GM18520 (cell line): ENCODE measurements around the gene EFHD1.

Source experiments
- ATAC-seq: cut with Tn5 transposase; IDR thresholded peaks from one replicate; pipeline ENCODE4 v1.9.1; 2021; ENCODE audit not compliant: unreplicated experiment

Gene EFHD1, protein sequence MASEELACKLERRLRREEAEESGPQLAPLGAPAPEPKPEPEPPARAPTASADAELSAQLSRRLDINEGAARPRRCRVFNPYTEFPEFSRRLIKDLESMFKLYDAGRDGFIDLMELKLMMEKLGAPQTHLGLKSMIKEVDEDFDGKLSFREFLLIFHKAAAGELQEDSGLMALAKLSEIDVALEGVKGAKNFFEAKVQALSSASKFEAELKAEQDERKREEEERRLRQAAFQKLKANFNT

DNA sequence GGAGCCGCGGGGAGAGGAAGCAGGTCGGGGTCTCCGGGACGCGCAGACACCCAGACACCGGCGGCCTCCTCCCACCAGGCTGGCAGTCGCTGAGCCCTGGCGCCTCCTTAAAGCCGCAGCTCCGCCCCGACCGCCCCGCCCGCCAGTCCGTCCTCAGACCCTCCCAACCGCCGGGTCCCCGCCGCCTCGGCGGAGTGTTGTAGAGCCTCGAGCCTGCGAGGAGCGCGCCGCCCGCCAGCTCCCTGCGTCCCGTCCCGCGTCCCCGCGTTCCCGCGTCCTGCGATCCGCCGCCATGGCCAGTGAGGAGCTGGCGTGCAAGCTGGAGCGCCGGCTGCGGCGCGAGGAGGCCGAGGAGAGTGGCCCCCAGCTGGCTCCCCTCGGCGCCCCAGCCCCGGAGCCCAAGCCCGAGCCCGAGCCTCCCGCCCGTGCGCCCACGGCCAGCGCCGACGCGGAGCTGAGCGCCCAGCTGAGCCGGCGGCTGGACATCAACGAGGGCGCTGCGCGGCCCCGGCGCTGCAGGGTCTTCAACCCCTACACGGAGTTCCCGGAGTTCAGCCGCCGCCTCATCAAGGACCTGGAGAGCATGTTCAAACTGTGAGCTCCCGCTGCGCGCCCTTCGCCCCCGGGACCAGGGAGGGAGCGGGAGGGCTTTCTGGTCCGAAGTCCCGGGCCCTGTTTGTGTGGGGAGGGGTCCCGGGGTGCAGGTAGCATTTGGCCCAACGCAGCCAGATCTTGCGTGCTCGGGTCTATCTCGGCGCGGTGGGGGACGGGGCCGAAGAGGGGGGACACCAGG, at the start of gene EFHD1:
Gene EFHD1, plus strand, starts transcription at position 192 of the 793 bp plus-strand sequence. Its CDS starts 101 bp downstream, at position 293.
- ATAC-seq, result no peak

DNA sequence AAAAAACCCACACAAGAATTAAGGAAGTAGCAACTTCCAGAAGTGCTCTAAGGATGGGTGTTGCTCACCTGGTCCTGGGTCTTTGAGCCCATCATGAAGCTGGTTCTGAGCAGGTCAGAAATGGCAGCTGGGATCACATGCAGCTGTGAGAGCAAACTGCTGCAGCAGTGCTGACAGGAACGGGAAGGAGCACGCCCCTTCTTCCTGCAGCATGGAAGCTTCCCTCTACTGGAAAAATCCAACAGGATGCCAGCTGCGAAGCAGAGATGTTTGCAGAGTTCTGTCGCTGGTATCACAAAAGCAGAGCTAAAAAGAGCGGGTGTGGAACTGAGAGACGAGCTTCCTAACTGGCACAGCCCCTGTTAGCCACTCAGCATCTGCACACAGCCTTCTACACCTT, 49.2 kb upstream of the EFHD1 start:
- no peak for ATAC-seq

DNA sequence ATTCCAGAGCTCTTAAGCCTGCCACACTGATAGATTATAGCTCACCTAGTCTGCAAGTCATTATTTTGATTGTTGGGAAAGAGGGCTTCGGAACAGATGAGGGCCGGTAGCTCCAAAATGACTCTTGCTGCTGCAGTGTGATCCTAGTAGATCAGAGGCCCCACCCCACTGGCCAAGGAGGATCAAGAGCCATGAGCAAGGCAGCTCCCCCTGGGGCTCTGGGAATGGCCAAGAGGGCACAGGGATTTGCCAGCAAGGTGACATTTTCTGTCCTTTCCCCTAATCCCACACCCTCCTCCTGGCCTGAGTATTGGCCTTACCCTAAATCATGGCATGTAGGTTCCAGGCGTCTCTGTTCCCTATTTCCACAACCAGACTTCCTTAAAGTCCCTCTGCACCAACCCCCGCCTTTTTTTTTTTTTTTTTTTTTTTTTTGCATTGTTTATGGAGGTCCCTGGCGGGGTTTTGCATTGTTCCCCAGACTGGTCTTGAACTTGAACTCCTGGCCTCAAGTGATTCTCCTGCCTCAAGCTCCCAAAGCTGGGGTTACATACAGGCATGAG, 46.4 kb upstream of the EFHD1 start:
- ATAC-seq, result no peak

DNA sequence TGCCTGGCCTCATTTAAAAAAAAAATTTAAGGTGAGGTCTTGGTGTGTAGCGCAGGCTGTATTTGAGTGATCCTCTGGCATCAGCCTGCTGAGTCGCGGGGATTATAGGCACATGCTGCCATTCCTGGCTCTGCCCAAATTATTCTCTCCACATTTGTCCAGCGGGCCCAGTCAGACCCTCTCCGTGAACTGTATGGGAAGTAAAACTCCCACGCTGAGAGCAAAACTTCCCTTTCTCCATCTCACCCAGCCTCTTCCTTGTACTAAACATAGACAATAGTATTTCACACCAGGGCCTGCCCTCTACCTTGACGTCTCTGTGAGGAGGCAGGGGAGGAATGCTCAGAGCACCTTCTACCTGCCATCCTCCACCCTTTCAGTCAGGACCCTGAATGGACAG, 45.9 kb upstream of the EFHD1 start:
- ATAC-seq, result no peak

DNA sequence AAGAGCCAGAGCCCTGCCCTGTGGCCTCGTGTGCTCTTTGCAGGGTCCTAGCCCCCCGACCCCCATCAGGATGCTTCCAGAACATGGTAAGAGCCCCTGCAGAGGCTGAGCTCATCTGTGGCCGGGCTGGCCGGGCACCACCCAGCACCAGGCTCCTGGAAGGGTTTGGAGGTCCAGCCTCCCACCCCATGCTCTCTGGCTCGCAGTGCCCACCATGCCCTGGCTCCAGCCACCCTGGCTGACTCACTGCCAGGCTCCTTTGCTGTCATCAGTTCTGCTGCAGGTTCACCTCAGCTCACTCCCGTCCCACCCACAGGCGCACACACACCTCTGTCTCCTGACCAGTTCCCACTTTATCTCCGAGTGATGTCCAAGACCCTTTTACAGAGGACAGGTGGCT, 45.4 kb upstream of the EFHD1 start:
- ATAC-seq, result no peak

DNA sequence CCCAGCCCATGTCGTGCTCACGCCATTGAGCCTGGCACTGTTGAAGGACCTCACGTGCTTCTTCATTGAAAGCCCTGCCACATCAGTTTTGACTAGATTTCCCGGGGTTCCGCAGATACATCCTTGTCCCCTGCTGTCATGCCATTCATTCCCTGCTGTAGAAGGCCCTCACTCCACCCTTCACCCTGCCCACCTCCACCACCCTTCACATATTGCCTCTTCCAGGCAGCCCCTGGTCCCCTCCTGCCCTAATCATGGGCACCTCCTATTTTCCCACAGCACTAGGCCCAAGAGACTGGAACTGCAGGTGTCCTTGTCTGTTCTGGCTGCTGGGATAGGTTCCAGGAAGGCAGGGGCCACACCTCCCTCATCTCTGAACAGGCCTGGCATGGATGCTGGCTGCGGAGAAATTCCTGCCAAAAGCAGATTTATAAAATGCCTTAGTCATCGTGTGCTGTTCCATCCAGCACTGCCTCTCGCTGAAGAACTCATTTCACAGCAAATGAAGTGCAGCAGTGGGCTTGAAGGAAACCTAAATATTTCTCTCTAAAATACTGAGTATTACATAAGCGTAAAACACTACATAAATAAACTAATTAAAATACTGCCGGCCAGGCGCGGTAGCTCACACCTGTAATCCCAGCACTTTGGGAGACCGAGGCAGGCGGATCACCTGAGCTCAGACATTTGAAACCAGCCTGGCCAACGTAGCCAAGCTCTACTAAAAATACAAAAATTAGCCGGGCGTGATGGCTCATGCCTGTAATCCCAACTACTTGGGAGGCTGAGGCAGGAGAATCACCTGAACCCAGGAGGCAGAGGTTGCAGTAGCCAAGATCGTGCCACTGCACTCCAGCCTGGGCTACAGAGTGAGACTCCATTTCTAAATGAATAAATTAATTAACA, 44.5 kb upstream of the EFHD1 start:
- ATAC-seq, result no peak

DNA sequence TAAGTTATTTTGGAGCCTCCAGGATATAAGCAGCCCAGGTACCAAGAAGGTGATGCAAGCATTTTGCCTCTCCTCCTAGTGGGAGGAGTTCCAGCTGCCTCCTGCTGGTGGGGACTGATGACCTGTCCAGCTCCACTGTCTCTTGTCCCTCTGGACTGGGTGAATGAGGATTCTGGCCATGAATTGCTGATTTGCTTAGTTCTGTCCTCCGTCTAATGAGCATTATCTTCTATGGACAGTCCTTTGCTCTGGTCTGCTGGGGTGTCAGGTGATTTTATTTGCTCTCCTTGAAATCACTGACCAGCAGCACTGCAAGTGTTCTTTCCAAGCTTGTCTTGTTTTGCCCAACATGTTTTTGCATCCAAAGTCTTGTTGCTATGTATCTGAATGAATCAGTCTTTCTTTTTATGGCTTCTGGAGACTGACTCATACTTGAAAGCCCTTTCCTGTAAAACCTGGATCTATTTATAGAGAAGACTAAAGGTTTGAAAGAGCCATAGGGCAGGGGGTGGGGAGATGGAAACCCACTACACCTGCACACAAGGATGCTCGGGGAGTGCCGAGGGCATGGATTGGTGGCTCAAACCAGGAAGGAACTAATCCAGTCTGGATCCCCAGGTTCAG, 40.5 kb upstream of the EFHD1 start:
- no peak for ATAC-seq

DNA sequence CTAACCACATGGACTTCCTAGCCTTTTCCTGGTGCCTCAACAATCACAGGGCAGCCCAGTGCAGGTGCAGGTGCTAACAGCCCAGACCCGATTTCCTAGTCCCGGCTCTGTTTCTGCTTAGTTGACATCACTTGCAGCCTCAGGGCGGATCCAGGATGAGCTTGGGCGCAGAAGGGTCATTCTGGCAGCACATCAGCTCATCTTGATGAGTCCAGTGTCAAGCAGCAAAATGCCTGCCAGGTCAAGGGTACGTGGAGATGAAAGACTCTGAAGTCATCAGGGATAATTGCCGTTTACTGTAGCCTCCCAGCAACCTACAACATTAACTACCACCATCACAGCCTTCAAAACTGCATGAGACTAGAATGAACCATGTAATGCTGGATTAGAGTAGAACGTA, 39.4 kb upstream of the EFHD1 start:
- no peak for ATAC-seq

DNA sequence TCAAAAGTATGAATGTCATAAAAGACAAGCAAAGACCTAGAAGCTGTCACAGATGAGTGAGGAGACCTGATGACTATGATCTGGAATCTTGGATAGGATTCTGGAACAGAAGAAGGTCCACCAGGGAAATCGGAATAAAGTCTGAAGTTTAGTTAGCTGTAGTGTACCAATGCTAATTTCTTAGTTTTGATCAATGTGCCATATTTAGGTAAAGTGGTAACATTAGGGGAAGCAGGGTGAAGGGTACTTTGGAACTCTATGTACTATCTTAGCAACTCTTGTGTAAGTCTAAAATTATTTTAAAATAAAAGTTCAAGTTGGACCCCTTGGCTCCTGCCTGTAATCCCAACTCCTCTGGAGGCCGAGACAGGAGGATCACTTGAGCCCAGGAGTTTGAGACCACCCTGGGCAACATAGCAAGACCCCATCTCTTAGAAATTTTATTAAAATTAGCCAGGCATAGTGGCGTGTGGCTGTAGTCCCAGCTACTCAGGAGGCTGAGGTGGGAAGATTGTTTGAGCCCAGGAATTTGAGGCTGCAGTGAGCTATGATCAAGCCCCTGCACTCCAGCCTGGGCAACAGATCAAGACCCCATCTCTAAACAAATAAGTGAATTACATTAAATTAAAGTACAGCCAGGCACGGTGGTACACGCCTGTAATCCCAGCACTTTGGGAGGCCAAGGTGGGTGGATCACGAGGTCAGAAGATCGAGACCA, 35.9 kb upstream of the EFHD1 start:
- no peak for ATAC-seq

DNA sequence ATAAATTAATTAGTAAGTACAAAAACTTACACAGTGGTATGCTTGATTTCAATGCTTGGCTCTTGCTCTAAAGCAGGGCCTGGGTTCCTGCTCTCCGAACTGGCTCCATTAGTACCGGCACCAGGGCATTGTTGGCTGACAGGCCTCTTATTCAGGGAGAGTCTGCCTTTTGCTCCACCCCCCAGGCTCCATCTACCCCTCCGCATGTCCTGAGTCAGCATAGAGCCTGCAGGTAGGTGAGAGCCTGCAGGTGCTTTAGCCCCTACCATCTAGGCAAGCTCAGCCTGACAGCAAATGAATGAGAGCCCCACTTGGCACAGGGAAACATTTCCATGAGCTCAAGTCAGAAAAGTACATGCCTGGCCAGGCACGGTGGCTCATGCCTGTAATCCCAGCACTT, 35.1 kb upstream of the EFHD1 start:
- no peak for ATAC-seq

DNA sequence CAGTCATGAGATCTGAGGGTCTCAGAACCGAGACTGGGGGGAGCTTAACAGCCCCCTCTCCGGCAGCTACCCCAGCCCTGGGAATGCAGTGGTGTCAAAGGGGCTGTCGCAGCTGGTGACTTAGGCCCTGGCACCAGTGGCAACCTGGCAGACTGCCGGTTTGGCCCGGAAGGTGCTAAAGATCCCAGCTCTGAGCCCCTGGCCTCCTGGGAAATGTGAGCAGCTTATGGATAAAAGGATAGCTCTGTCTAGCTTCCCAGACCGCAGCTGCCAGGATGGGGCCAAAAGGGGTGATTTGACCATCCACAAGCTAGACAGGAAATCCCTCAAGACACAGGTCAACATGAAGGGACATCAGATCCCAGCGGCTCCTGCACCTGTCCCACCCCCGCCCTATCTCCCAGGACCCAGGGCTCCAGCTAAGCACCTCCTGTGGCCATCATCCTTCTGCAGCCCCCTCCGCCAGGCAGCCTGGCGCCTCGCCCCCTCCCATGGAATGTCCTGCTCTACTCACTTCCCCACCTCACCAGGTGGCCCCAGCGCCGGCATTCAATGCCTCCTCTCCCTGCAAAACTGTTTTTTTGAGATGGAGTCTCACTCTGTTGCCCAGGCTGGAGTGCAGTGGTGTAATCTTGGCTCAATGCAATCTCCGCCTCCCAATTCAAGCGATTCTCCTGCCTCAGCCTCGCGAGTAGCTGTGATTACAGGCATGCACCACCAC, 33.2 kb upstream of the EFHD1 start:
- no peak for ATAC-seq

DNA sequence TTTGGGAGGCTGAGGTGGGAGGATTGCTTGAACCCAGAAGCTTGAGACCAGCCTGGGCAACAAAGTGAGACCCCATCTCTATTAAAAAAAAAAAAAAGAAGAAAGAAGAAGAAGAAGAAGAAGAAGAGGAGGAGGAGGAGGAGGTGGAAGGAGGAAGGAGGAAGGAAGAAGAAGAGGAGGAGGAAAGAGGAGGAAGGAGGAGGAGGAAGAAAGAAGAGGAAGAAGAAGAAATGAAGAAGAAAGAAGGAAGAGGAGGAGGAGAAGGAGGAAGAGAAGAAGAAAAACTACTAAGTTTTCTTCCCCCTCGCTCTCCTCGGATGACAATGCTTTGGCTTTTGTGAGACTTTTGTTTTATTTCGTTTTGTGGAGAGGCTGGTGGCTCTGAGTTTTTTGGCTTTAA, 30.1 kb upstream of the EFHD1 start:
- ATAC-seq, result no peak

DNA sequence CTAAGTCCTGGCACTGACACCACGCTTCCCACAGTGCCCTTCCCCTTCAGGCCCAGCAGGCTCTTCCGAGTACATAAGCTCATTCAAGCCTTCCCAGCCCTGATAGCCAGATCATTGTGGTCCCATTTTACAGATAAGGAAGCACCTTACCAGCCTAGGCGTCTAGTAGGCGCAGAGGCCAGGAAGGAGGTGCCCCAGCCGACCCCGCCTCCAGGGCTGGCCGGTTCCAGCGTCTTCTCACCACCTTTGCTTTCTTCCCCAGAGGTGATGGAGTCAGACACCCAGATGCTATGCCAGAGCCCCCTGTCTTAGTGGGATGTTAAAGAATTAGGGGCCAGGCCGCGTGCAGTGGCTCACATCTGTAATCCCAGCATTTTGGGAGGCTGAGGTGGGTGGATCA, 28.9 kb upstream of the EFHD1 start:
- ATAC-seq, result no peak

DNA sequence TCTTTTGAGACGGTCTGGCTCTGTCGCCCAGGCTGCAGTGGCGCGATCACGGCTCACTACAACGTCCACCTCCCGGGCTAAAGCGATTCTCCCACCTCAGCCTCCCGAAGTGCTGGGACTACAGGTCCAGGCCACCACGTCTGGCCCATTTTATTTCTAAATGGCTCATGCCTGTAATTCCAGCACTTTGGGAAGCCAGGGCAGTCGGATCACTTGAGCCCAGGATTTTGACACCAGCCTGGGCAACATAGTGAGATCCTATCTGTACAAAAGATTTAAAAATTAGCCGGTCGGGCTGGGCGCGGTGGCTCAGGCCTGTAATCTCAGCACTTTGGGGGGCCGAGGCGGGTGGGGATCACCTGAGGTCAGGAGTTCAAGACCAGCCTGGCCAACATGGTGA, 26.4 kb upstream of the EFHD1 start:
- ATAC-seq, result no peak

DNA sequence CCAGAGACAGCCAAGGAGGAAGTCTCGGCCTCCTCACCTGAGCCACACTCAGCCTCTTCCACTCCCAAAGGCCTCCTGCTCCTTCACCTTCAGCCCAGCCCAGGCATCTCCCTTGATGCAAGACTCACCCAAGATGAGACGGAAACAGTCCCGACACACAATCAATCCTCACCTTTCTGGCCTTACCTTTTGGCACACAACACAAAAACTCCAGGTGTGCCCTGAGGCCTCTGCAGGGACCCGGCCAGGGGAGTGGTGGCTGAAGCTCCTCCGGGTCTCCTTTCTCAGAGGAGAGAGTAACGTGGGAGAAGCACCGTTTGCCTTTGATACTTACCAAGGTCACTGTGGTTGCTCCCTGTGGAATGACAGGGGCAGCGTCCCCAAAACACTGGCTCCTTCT, 23.8 kb upstream of the EFHD1 start:
- ATAC-seq, result no peak

DNA sequence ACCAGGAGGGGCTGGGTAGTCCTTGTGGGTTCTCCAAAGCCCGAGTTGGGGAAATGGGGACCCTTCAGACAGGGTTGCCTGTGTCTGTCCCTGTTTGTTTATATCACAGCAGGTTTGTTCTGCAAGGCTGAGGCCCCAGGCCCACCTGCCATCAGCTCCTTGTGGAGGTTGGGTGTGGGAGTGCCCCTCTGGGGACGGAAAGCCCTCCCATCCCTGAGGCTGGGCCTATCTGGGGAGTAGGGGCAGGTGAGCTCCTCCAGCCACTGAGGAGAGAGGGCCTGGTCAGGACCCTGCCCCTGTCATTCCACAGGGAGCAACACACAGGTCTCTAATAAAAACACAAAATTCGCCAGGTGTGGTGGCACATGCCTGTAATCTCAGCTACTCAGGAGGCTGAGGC, 23.3 kb upstream of the EFHD1 start:
- no peak for ATAC-seq

DNA sequence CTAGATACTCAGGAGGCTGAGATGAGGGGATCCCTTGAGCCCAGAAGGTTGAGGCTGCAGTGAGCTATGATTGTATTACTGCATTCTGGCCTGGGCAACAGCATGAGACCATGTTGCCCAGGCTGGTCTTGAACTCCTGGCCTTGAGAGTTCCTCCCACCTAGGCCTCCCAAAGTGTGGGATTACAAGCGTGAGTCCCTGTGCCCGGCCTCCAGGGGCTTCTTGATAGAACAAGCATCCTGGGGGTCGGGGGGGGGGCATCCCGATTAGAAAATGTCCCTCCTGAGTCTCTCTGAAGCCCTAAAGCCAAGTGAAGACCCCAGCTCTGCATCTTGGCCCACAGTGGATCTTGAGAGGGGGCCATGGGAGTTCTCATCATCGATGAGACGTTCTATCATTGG, 22.3 kb upstream of the EFHD1 start:
- ATAC-seq, result no peak

DNA sequence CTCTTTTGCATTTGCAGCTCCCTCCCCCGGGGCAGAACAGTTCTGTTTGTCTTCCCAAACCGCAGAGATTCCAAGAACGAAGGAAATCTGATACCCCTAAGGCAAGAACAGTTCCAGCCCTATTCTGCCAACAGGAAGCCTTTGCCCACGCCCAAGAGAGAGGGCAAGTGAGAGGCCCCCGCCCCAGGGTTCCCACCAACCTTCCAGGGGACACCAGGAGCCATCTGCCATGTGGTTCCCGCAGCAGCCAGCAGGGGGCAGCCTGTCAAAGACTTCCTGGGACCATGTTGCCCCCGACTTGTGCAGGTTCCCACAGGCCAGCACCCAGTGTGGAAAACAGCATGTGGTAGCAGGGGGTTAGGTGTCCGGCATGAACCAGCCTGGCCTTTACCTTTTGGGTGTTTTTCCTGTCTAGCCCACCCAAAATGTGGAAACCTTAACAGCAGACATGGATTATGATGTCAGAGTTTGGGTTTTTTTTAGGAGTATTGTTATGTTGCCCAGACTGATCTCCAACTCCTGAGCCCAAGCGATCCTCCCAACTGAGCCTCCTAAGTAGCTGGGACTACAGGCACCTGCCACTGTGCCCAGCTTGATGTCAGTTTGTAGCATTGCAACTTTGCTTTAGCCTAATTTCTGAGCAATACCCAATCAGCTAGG, 21.7 kb upstream of the EFHD1 start:
- no peak for ATAC-seq

DNA sequence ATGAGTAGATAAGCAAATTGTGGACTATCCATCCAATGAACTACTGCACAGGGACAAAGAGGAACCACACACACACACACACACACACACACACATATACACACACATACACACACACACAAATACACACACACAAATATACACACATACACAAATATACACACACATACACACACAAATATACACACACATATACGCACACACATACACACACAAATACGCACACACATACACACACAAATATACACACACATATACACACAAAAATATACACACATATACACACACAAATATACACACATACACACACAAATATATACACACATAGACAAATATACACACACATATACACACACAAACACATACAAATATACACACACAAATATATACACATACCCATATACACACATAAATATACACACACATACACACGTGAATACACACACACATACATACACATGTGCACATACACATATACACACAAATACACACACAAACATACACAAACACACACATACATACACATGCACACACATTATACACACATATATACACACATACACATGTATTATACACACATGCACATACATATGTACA, 19.8 kb upstream of the EFHD1 start:
- ATAC-seq, result no peak
